Cardiac atrium fibroblast (primary cell): ENCODE measurements around the gene MIDN. TPM values are rescaled to one million over a fixed set of nuclear protein-coding genes. Genes with fewer than 3 reads are reported as not detected.

ENCODE experiments used
- total RNA-seq: library from RNA; depleted of rRNA; stranded (reverse); fragments of >200 nt; gene quantifications from 2 replicates; pipeline ENCODE4 v1.2.3, GENCODE V29; 2015

The MIDN gene
- total RNA-seq = 22.0 and 38.2 TPM in 2 replicates

GRCh38 chr19:1248139-1248785 lies at the start of gene MIDN:
Gene MIDN, plus strand, starts transcription at chr19:1248583. Its CDS starts 1,714 bp downstream, at chr19:1250297.

GRCh38 chr19:1205114-1206099 lies 43.0 kb upstream of the MIDN start, which contains the start of gene STK11:
Gene STK11, plus strand, starts transcription at chr19:1205778. Its CDS starts 1,136 bp downstream, at chr19:1206914.

GRCh38 chr19:1237754-1238368 lies 10.5 kb upstream of the MIDN start, which contains the start of gene CBARP:
Gene CBARP, minus strand, starts transcription at chr19:1238005. Its CDS starts 1,905 bp downstream, at chr19:1236100.

GRCh38 chr19:1241417-1242095 lies 6.8 kb upstream of the MIDN start, which contains the start of gene ATP5F1D:
Gene ATP5F1D, plus strand, starts transcription at chr19:1241751. Its CDS starts 100 bp downstream, at chr19:1241851.

GRCh38 chr19:1269065-1269477 lies 20.7 kb downstream of the MIDN start, which contains the start of gene CIRBP:
Gene CIRBP, plus strand, starts transcription at chr19:1269332. Its CDS starts 1,602 bp downstream, at chr19:1270934.

GRCh38 chr19:1275260-1275975 lies 27.0 kb downstream of the MIDN start, which contains the start of gene FAM174C:
Gene FAM174C, plus strand, starts transcription at chr19:1275530. Its CDS starts 20 bp downstream, at chr19:1275550.

GRCh38 chr19:1285737-1286360 lies 37.5 kb downstream of the MIDN start, which contains the start of gene EFNA2:
Gene EFNA2, plus strand, starts transcription at chr19:1285873. Its CDS starts 296 bp downstream, at chr19:1286169.

Other genes starting within 250 kb of the MIDN start
- gene GRIN3B, start 248.2 kb upstream of the MIDN start, total RNA-seq = 0.54 and 0.97 TPM in 2 replicates
- 140 and 146 TPM in 2 replicates for gene TMEM259, start 227.5 kb upstream of the MIDN start, total RNA-seq
- not detected in 2 replicates for gene RNU6-2, start 227.1 kb upstream of the MIDN start, total RNA-seq
- 177 and 287 TPM in 2 replicates for gene CNN2, start 222.0 kb upstream of the MIDN start, total RNA-seq
- 4.5 and 5.8 TPM in 2 replicates for gene ABCA7, start 208.5 kb upstream of the MIDN start, total RNA-seq
- 4.9 and 8.1 TPM in 2 replicates for gene ARHGAP45, start 181.4 kb upstream of the MIDN start, total RNA-seq
- gene POLR2E, start 153.2 kb upstream of the MIDN start, total RNA-seq = 198 and 220 TPM in 2 replicates
- gene GPX4, start 144.6 kb upstream of the MIDN start, total RNA-seq = 486 and 619 TPM in 2 replicates
- gene SBNO2, start 74.3 kb upstream of the MIDN start, total RNA-seq = 48.2 and 84.6 TPM in 2 replicates
- gene STK11, start 42.8 kb upstream of the MIDN start, total RNA-seq = 51.4 and 70.3 TPM in 2 replicates
- gene CBARP, start 10.6 kb upstream of the MIDN start, total RNA-seq = 3.7 and 4.0 TPM in 2 replicates
- 66.6 and 105 TPM in 2 replicates for gene ATP5F1D, start 6.8 kb upstream of the MIDN start, total RNA-seq
- gene CIRBP, start 20.7 kb downstream of the MIDN start, total RNA-seq = 317 and 409 TPM in 2 replicates
- gene FAM174C, start 26.9 kb downstream of the MIDN start, total RNA-seq = 26.9 and 75.8 TPM in 2 replicates
- not detected in 2 replicates for gene EFNA2, start 37.3 kb downstream of the MIDN start, total RNA-seq
- 77.1 and 87.6 TPM in 2 replicates for gene NDUFS7, start 135.3 kb downstream of the MIDN start, total RNA-seq
- gene GAMT, start 153.0 kb downstream of the MIDN start, total RNA-seq = 24.7 and 46.7 TPM in 2 replicates
- 35.6 and 59.5 TPM in 2 replicates for gene DAZAP1, start 159.0 kb downstream of the MIDN start, total RNA-seq
- gene RPS15, start 189.8 kb downstream of the MIDN start, total RNA-seq = 1,770 and 2,629 TPM in 2 replicates
- gene APC2, start 201.5 kb downstream of the MIDN start, total RNA-seq = 0.16 TPM in 1 of 2 replicates, not detected in the other
- 37.4 and 43.3 TPM in 2 replicates for gene C19orf25, start 230.6 kb downstream of the MIDN start, total RNA-seq
- gene PCSK4, start 241.8 kb downstream of the MIDN start, total RNA-seq = 0.18 and 0.97 TPM in 2 replicates
- 1.8 and 5.8 TPM in 2 replicates for gene REEP6, start 242.6 kb downstream of the MIDN start, total RNA-seq